NCI-H2227 (cell line): ENCODE results near the gene TNFRSF25.

ENCODE experiments used
- DNase-seq: peaks from one replicate; lab custom pipeline; 2025; ENCODE audit not compliant: unreplicated experiment; lab: John Stamatoyannopoulos, UW

The TNFRSF25 gene

DNA sequence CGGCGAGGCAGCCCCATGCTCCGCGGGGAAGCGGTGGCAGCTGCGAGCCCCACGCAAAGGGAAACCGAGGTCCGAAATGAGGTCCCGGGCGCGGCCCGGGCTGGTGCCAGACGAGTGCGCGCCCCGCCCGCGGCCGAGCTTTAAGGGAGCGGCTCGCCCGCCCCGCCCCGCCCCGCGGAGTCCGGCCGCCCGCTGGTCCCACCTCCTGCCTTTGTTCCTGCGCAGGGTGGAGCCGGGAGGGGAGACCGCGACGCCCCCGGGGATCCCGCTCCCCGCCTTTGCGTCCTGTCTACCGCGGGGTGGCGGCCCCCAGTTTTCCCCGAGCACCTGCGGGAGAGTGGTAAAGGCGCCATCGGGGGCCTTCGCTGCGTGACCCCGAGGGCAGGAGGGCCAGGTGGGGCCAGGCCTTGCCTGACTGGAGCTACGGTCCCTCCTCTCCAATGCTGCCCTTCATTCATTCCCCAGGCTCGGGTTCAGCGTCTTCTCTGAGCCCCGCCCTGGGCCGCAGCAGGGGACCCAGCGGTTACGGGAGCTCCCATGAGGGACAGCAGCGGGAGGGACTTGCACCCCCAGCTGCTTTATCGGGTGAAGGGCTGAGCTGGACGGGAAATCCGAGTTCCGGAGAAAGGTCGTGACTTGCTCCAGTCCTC, 46.0 kb downstream of the TNFRSF25 start, which contains the start of gene HES2:
HES2 (minus strand) TSS at position 116 of the 650 bp plus-strand sequence; CDS start at position 17, 99 bp downstream.
- peak; percentile 67 for DNase-seq

DNA sequence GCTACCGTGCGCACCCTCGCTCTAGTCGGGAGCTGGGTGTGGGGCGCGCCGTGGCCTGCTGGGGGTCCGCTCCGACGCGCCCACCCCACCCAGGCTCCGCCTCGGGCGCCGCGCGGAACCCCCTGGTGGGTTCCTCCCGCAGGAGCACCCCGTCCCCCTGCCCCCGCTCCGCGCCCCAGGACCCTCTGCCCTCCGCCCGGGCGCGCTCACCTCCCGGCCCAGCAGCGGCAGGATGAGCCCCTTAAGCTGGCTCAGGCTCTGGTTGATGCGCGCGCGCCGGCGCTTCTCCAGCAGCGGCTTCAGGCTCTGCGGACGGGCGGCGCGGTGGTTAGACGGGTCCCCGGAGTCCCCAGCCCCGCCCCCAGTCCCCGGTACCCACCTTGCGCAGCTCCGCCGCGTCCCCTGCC, 46.6 kb downstream of the TNFRSF25 start:
- peak; percentile 67 for DNase-seq

DNA sequence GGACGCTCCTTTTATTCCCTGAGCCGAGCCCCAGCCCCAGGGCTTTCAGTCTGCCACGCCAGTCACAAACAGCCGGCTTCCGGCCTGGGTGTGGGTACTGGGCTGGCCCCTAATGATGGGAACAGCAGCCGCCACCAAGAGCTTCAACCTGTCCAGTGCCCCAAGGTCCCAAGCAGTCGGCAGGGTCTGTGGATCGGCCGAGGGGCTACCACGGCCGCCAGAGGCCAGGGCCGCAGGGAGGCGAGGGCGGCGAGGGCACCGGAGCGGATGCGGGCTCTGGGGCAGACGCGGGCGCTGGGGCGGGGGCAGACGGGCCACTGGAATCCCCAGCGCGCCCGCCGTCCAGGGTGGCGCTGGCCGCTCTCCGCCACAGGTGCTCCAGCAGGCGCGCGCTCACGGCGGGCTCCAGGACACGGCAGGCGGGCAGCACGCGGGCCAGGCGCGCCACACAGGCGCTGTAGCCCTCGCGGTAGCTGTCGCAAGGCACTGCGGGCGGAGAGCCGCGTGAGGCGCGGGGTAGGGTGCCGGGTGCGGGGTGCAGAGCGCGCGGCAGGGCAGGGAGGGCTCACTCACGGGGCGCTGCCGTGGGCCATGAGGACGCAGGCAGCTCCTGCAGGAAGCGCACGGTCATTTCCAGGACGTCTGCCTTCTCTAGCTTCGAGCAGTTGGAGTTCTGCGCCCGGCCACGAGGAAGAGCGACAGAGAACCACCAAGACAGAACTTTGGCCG, 47.1 kb downstream of the TNFRSF25 start:
- no peak for DNase-seq

DNA sequence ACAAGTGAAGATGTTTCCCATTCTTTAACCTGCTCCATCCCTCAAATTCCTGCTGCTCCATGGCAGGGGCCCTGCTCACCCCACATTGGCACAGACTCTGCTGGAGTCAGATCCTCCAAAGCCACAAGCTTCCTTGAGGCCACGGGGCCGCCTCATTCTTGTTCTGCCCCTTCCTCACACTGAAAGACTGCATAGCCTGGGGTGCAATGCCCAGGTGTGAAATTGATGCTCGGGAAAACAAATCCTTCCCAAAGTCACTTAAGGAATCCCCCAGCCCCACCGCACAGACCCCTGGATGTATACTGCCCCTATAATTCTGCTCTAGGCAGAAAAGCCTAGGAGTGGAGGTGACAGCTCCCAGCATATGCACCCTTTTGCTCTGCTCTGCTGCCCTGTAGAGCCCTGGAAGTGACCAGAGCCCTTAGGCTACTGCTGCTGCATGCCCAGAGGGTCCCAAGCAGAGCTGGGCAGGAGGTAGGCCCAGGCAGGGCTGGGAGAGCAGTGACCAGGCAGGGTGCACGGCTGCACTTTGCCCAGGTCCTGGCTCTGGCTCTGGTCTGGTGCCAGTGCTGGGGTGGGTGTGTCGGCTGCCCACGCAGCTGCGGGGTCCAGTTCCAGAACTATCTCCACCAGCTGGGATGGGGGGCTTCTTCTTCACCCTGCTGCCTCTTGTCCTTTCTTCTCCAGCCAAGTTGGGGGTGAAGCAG, 47.9 kb downstream of the TNFRSF25 start:
- DNase-seq, result no peak

DNA sequence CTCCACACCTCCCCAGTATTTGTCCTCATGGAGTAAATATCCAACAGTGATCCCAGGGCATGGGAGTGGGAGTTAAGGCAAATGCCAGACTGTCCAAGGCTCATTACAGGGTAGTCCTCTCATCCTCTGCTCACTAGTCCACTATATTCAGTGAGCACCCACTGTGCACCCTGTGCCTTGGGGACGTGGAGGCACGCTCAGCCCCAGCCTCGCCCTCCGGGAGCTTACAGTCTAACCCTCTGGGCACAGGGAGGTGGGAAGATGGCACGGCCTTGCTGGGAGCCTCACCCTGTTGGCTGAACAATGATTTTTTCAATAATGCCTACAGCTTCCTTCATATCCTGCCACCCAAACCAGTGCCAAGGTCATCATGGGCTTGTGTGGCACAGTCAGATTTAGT, 49.1 kb downstream of the TNFRSF25 start:
- no peak for DNase-seq

DNA sequence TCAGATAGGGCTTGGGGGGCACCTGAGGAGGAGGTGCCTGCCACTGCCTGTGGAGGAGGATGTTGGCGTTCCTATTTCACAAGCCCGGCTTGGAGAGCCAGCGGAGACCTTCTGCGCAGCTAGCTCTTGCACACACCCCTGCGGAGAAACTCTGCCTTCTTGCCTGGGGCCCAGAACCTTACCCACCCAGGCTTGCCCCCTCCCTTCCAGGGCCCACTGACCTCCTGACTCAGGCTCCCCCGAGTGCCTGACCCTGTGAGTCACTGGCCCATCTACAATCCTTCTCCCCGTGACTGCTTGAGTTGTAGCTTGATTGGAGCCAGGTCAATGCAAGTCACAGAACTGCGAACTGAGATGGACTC, 49.7 kb downstream of the TNFRSF25 start:
- DNase-seq, result no peak

DNA sequence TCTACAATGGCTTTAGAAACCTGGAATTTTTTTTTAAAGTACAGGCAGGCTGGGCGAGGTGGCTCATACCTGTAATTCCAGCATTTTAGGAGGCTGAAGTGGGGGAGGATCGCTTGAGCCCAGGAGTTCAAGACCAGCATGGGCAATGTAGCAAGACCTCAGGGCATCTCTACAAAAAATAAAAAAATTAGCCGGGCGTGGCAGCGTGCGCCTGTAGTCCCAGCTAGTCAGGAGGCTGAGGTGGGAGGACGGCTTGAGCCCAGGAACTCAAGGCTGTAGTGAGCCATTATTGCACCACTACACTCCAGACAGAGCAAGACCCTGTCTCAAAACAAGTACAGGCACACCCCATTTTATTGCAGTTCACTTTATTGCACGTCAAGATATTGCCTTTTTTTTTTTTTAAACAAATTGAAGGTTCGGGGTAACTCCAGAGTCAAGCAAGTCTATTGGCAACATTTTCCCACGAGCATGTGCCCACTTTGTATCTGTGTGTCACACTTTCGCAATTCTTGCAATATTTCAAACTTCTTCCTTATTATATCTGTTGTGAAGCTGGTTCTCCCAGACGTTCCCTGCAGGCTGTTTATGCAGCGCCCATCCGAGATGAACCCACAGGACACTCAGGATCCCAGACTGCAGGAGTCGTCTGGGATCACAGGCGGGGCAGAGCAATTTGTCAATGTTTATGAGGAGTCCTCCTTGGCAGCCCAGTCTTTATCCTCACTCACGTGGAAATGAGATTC, 50.9 kb downstream of the TNFRSF25 start:
- DNase-seq, result no peak

DNA sequence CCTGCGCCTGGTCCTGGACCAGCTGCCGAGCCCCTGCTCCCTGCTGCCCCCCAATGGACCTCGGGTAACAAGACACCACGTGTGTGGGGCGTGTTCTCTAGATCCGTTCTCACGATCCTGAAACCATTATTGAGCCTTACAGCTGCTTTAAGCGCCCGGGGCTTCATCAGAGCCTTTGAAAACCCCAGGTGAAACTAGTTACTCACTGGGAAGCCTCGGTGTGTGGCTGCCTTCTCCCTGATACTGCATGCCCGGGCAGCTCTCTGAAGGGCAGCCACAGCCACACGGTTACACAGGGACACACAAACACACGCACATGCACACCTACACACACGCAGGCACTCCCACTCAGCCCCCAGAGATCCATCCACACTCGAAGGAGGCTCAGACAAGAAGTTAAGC, 51.5 kb downstream of the TNFRSF25 start:
- peak; percentile 70 for DNase-seq

DNA sequence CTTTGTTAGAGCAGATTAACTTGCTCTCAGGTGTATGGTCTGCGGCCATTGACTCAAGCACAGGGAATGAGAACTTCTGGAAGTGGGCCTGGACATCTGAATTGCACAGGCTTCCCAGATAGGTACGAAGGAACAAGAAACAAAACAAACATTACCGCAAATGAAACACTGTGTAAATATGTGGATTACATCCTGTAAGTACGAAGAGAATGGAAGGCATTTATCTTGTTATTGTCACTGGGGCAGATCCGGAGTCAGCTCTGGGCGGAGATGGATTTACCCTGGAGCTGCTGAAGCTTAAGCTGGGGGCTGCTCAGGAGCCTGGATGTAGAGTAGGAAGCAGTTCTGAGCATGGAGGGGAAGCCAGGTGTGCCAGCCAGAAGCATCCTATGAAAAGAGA, 53.1 kb downstream of the TNFRSF25 start:
- no peak for DNase-seq
